HG02763 (cell line): ENCODE measurements around the gene CHMP5.

ENCODE experiments used
- ATAC-seq: cut with Tn5 transposase; IDR thresholded peaks from one replicate; pipeline ENCODE4 v1.9.1; 2021; ENCODE audit warnings: mild to moderate bottlenecking, moderate library complexity; ENCODE audit not compliant: unreplicated experiment

The CHMP5 gene

GRCh38 chr9:33242609-33243134 lies 22.2 kb upstream of the CHMP5 start:
- no peak for ATAC-seq

GRCh38 chr9:33244137-33244784 lies 20.6 kb upstream of the CHMP5 start:
- ATAC-seq, result no peak

- ATAC-seq, result no peak
These were observed 19.5 kb upstream of the CHMP5 start for GRCh38 chr9:33245341-33245740.

- ATAC-seq, result no peak
These were observed 18.5 kb upstream of the CHMP5 start for GRCh38 chr9:33246269-33246860.

- ATAC-seq, result no peak
These were observed 16.2 kb upstream of the CHMP5 start for GRCh38 chr9:33248606-33249005.

GRCh38 chr9:33249087-33249658 lies 15.7 kb upstream of the CHMP5 start:
- ATAC-seq, result no peak

- ATAC-seq, result no peak
These were observed 14.9 kb upstream of the CHMP5 start for GRCh38 chr9:33249983-33250382.

GRCh38 chr9:33250458-33250995 lies 14.3 kb upstream of the CHMP5 start:
- ATAC-seq, result no peak

GRCh38 chr9:33254211-33254610 lies 10.6 kb upstream of the CHMP5 start:
- ATAC-seq, result no peak

GRCh38 chr9:33255014-33255413 lies 9.8 kb upstream of the CHMP5 start:
- no peak for ATAC-seq

- ATAC-seq, result no peak
These were observed 9.4 kb upstream of the CHMP5 start for GRCh38 chr9:33255471-33255870.

- no peak for ATAC-seq
These were observed 8.6 kb upstream of the CHMP5 start for GRCh38 chr9:33256236-33256635.

GRCh38 chr9:33257276-33257675 lies 7.6 kb upstream of the CHMP5 start:
- no peak for ATAC-seq

GRCh38 chr9:33260372-33260771 lies 4.5 kb upstream of the CHMP5 start:
- no peak for ATAC-seq

GRCh38 chr9:33263131-33264002 lies 1.5 kb upstream of the CHMP5 start:
- no peak for ATAC-seq

GRCh38 chr9:33264003-33264472 lies 811 bp upstream of the CHMP5 start:
- peak; percentile 19 for ATAC-seq

- ATAC-seq, result no peak
These were observed 489 bp downstream of the CHMP5 start for GRCh38 chr9:33265211-33265865.

GRCh38 chr9:33267151-33267767 lies 2.4 kb downstream of the CHMP5 start:
- no peak for ATAC-seq

GRCh38 chr9:33270146-33270545 lies 5.3 kb downstream of the CHMP5 start:
- no peak for ATAC-seq

GRCh38 chr9:33272061-33272460 lies 7.2 kb downstream of the CHMP5 start:
- no peak for ATAC-seq
